T47D (cell line): Measurements from ENCODE around the gene FBXW9.
A peak's percentile ranks its signal among the peaks of the same experiment; 100 is the strongest.

Experiments
- DNase-seq, 2 experiments: peaks; one replicate each; pipeline versions ENCODE4 v3.0.0 to v3.0.0-alpha.2; 2011 to 2012; ENCODE audit warnings: low read depth in 1 of 2, low spot score in 1 of 2
- JUND ChIP-seq: IDR thresholded peaks from 2 replicates; pipeline ENCODE4 v1.6.1; 2012; ENCODE audit warnings: low read depth
- in situ Hi-C: cut with HindIII; loops from 2 replicates; pipeline ENCODE4 v1.10.0; 2016; ENCODE audit warnings: low sequenced_read_pairs, low pct_unique_long_range_greater_than_20kb

Gene FBXW9

DNA sequence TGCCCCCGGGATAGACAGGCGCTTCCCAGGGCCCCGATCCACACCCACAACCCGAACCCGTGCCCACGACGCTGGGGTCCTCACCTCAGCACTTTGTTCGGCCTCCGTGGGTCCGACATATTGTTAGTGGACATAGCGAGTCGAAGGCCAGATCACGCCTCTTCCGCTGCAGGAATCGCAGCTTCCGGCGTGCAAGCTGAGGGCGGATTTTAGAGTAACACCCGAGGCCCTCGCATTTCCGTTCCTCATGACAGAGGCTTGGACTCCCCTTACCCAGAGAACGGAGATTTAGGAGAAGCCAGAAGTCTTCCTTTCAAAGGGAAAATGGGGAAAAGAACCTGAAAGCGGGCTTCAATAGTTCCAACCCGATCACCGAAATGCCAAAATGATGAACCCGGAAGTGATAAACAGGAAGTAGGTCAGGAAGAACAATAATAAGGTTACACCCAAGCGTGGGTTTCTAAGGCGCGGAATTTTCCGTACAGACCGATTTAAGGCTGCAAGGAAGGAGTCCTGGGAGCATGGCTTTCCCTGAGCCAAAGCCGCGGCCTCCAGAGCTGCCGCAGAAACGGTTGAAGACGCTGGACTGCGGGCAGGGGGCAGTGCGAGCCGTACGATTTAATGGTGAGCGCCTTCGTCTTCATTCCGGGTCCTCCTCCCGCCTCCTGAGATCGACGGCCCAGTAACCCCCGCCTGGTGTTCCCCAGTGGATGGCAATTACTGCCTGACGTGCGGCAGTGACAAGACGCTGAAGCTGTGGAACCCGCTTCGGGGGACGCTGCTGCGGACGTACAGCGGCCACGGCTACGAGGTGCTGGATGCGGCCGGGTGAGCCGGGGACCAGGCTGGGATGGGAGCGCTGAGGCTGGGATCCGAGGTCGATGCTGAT is 26.9 kb downstream of the FBXW9 start:
- TF ChIP-seq JUND = no peak
- DNase-seq = peak; percentile 70 to 86
- in situ Hi-C loops = no loop called here

DNA sequence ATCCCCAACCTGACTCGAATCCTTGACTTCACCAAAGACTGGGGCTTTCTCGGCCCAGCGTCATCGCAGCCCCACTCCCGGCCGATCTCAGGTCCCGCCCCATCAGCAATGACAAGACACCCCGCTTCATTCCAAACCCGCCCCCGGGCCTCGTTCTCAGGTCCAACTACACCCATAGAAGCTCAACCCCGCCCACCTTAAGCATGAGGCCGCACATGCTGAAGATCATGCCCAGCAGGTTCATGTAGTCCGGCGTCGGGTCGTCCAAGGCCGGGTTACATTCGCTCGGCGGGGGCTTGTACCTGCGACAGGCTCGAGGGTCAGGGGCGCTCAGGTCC is 27.5 kb downstream of the FBXW9 start:
- in situ Hi-C loops = no loop called here
- DNase-seq = peak in 1 of 2 experiments; percentile 71
- TF ChIP-seq JUND = no peak

DNA sequence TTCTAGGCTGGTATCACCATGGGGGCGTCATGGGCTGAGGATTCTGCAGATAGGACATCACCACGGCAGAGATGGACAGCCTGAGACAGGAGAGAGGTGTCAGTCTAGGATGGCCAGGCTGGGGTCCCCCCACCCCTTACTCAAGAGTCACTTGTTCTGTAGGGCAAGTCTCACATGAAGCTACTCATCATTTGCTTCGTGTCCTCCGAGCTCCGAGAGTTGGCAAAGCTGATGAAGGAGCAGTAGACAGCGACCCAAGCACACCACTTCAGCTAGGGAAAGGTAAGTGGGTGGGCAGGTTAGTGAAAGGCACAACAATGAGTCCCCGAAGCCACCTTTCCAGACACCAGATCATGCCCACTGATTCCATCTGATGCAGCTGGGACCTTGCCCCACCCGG is 28.1 kb downstream of the FBXW9 start:
- no peak for DNase-seq
- in situ Hi-C loops = no loop called here
- no peak for TF ChIP-seq JUND

GRCh38 chr19:12667731-12668302 is 28.6 kb downstream of the FBXW9 start:
- no peak for DNase-seq
- TF ChIP-seq JUND = no peak
- in situ Hi-C loops = no loop called here

DNA sequence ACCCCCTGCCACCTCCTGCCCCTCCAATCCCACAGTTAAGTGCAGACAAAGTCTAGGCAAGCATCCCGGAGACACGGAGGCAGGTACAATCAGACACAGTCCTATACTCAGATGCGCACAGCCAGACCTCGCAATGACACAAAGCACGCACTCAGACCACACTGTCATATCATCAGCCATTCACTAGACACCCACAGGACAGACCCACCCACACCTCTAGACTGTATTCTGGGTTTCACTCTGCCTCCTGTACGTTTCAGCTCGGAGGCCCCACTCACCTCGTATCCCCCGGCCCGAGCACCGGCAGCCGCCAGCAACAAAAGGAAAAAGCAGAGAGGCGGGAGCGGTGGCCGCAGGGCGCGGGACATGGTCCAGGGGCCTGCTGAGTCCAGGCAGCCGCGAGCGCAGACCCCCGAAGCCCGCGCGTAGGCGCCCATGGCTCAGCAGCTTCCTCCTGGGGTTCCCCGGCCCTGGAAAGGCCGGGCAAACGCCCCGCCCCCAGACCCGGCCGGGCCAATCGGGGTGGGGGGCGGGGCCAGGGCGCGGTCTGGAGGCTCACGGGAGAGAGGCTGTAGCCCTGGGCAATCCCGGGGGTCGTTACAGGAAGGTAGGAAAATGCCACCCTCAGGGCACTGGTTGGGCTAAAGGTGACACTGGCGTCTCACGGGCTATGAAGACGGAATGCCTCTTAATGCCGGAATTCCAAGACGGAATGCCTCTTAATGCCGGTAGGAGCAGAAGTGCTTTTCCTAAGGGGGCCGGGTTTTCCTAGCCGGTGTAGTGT is 30.0 kb downstream of the FBXW9 start, which contains the start of the genes MAN2B1 and WDR83:
Gene MAN2B1, minus strand, starts transcription at position 478 of the 784 bp plus-strand sequence. Its CDS starts 41 bp downstream, at position 437.
Gene WDR83, plus strand, starts transcription at position 543 of the 784 bp plus-strand sequence. CDS start 2,984 bp downstream, outside the sequence.
- peak; percentile 71 to 86 for DNase-seq
- in situ Hi-C loops = no loop called here
- TF ChIP-seq JUND = no peak

- no peak for DNase-seq
- in situ Hi-C loops = no loop called here
- TF ChIP-seq JUND = no peak
Observed at GRCh38 chr19:12665671-12666264, 30.7 kb downstream of the FBXW9 start.

GRCh38 chr19:12665281-12665573 is 31.2 kb downstream of the FBXW9 start:
- DNase-seq = no peak
- in situ Hi-C loops = no loop called here
- TF ChIP-seq JUND = no peak

- no peak for TF ChIP-seq JUND
- in situ Hi-C loops = no loop called here
- DNase-seq = peak in 1 of 2 experiments; percentile 87
Observed at GRCh38 chr19:12664406-12665280, 31.8 kb downstream of the FBXW9 start.

DNA sequence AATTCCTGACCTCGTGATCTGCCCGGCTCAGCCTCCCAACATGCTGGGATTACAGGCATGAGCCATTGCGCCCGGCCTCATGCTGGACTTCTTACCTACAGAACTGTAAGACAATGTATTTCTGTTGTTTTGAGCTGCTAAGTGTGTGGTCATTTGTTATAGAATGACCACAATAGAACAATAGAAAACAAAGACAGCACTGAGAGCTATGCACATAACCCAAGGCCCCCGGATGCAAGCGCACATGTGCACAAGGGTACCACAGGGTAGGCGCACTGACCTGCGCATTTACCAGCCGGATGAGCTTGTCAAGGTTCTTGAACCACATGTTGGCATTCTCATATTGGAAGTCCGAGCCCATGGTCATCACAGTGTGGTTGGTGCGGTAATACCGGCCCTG is 35.5 kb downstream of the FBXW9 start:
- in situ Hi-C loops = no loop called here
- DNase-seq = no peak
- TF ChIP-seq JUND = no peak

DNA sequence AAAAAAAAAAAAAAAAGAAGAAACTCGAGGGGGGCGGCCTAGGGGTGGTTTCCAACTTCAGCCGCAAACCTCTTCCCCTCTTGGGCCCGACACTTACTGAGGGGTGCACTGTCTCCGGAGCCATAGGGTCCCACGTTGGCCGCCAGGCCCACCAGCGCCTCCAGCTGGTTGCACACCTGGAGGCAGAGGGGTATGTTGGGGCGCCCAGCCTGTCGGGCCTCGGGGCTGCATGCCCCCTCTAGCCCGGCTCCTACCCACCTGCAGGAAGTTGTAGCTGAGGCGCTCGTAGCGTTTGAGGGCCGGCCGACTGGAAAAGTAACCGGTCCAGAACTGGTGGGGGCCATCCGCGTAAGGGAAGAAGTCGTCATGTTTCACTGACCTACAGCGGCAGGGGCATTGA is 38.5 kb downstream of the FBXW9 start:
- no peak for DNase-seq
- in situ Hi-C loops = no loop called here
- no peak for TF ChIP-seq JUND

GRCh38 chr19:12656899-12657571 is 39.4 kb downstream of the FBXW9 start:
- no peak for TF ChIP-seq JUND

More at GRCh38 chr19:12656899-12657571, 39.4 kb downstream of the FBXW9 start:
- DNase-seq = no peak
- in situ Hi-C loops = no loop called here
